Measurements from ENCODE around the gene BZW2.
"Not testable (repeated sequence)": the region's sequence is repeated elsewhere in the genome, so short reads cannot be mapped to it uniquely, and the experiment has no call there.

BZW2 gene

DNA sequence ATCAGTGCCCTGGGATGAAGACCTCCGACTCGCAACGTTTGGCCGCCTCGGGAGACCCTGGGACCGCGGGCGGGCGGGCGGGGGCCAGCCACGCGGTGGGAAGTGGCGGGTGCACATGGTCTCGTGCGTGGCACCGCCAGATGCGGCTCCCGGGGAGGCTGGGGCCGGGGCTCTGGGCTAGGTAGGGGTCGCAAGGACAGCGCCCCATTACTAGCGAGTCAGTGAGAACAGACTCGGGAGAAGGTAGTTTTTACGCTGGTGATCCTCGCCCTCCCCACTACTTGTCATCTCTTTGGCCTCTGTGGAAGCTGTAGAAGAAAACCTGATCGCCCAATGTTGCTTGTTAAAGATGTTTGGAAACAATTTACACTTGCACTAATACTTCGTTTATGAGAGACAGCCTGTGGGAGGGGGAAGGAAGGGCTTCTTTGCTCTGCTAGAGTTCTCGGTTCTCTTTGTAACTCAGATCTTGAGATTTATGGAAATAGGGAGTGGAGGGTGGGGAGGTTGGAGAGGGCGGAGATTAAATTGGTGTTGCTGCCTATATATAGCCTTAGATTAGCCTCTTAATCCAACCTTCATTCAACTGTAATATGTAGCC is 591 bp downstream of the BZW2 start:
- no peak for DNase-seq

DNA sequence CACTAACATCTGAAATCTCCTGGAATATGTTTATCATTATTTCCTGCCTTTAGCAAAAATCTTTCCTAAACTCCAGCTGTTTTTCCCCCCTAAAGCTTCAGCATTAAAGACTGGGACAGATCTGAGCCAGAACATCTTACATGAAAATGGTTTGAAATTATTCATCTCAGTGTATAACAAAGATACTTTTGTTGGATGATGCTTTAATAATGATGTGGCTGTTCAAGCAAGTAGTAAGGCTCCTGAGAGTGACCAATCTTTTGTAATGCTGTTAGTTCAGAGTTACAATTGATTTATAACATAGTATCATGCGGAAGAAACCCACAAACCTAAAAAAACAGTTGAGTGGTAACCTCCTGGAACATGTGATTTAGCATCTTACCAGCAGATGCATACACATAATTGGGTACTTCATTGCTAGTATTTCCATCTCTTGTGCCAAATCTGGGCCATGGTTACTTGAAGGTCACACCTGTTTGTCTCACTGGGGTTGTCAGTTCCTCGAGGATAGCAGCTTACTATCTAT is 1.5 kb downstream of the BZW2 start:
- no peak for DNase-seq

DNA sequence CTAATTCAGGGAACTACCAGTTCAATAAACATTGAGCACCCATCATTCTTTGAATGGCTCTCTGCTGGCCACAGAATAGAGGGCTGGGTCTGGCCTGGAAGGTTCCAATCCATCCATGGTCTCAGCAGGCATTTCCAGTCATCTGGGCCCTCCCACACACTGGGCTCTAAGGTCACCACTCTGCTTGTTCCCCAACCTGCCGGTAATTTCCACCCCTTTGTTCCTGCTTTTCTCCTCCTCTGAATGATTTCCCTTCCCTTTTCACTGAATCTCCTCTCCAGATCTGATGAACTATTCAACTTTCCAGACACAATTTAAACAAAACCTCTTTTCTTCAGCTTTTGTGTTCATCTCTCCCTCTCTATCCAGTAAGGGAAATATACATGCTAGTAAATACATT is 2.6 kb downstream of the BZW2 start:
- no peak for DNase-seq

DNA sequence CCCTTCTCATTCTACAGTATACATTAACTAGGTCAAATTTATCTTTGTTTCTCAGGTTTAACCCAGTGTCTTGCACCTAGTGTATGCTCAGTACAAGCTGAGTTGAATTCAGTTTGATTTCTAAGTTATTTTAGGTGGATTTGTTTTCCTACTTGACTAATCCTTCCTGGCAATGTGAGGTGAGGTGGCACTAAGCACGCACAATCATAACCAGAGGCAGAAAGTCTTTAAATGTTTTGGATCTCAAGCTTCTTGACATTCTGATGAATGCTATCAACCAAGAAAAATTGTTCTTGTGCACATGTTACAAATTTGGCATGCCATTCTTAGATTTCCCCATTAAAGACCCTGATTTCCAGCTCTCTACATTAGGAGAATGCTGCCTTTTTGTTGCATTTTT is 3.2 kb downstream of the BZW2 start:
- no peak for DNase-seq

- DNase-seq: no peak
These were observed 4.3 kb downstream of the BZW2 start for GRCh38 chr7:16650266-16650665.

GRCh38 chr7:16651396-16652239 is 5.6 kb downstream of the BZW2 start:
- DNase-seq: no peak

GRCh38 chr7:16652240-16652583 is 6.2 kb downstream of the BZW2 start:
- DNase-seq: no peak

DNA sequence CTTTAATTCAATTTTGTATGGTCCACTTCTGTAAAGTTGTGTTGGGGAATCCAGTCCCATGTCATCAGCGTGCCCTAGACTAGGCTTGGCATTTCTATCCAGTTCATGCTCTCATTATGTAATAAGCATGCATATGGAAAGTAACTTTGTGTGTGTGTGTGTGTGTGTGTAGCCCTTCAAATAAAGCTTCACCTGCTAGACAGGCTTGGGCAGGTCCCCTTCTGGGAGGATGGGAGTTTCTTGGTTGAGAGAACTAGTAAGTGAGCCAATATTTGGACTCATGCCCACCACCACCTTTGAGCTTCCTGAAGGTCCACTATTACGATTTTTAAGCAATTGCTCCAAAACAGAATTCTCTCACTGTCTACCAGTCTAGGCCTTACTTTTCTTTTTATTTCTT is 6.9 kb downstream of the BZW2 start:
- no peak for DNase-seq

DNA sequence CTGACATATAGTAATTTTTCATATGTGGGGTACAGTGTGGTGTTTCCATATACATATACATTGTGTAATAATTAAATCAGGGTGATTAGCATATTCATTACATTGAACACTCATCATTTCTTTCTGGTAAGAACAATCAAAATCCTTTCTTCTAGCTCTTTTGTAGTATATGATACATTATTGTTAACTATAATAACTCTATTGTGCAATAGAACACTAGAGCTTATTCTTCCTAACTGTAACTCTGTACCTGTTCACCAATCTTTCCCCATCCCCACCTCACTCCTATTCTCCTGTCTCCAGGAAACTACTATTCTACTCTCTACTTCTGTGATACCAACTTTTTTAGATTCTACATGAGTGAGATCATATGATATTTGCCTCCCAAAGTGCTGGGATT is 9.4 kb downstream of the BZW2 start:
- DNase-seq: no peak

DNA sequence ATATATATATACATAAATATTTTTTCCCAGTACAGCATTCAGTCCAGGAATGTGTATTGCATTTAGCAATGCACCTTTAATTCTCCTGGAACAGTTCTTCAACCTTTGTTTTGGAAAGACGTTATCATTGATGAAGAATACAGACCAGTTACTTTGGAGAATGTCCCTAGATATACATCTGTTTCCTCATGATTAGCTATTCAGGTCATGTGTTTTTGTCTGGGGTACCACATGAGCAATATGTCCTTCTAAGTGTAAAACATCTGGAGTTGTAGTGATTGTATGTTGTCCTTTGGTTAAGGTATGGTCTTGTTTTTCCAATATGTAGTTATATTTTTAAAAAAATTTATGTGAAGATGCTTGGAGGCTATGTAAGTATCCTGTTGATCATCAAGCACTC is 10.2 kb downstream of the BZW2 start:
- no peak for DNase-seq

DNA sequence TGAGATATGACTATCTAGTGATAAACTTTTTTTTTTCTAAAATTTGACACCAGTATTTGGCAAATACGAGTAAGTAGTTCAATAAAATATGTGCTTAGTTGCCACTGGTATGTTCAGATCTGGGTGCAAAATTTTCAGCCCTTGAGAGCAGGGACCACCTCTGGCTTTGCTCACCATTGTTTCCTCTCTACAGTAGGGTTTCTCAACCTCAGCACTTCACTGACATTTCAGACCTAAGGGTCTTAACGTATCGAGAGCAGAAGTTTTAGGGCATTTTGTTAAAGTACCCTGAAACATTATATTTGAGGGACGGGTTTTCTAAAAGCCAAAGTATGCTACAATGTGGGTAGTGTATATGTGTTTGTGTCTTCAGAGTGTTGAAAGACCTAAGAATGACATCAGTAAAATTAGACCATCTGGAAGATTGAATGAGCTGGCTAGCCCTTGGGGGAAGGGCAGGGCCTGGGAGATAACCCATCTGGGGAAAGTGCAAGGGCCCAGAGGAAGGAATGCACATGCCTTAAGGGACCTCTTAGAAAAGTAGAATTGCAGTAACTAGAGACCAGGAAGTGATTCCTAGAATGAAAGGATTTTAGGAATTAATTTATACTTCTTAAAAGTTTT is 11.8 kb downstream of the BZW2 start:
- DNase-seq: no peak

- DNase-seq: not testable (repeated sequence)
These were observed 14.0 kb downstream of the BZW2 start for GRCh38 chr7:16659854-16660497.

GRCh38 chr7:16660702-16661464 is 14.9 kb downstream of the BZW2 start:
- no peak for DNase-seq

DNA sequence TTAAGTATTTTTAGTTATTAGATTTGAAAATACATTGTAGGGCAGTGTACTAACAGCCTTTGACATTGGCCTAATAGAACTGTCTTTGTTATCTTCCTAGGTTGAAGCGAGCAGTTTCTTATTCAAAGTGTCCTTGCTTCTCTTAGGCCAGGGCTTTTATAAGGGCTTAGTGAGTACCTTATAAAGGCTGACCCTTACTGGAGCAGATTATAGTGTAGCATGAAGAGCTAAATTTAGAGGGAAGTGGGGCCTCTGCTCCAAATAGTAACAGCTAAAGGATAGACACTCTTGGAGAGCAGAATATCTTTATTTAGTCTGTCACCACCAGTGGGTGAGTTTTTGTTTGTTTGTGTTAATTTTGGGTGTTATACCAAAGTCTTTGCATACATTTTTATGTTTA is 15.9 kb downstream of the BZW2 start:
- no peak for DNase-seq

DNA sequence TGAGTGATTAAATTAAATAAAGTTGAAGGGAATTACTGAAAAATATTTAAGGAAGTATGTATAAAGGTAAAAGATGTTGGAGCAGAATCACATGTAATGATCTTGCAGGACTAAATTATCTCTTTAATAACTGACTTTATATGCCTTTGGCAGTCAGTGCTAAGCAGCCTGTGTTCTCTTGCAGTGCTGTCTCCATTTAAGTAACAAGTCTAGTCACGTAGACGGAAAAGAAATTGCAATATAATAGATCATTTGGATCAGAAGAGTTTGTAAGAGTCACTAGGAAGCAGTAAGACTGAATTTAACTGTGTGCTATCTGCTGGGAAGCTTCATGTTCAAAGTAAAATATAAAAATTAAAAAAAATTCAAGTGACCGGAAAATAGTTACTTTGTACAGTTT is 21.4 kb downstream of the BZW2 start:
- no peak for DNase-seq

GRCh38 chr7:16668049-16668858 is 22.3 kb downstream of the BZW2 start:
- no peak for DNase-seq

DNA sequence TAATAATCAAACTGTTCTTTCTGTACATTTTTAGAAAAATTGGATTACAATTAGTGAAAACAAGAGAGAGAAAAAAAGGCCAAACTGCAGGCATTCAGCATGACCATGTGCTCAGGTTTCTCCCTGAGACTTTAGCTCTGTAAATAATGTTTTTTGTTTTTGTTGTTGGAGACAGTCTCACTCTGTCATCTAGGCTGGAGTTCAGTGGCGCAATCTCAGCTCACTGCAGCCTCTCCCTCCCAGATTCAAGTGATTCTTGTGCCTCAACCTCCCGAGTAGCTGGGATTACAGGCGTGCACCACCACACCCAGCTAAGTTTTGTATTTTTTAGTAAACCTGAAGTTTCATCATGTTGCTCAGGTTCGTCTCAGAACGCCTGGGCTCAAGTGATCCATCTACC is 23.0 kb downstream of the BZW2 start:
- no peak for DNase-seq

DNA sequence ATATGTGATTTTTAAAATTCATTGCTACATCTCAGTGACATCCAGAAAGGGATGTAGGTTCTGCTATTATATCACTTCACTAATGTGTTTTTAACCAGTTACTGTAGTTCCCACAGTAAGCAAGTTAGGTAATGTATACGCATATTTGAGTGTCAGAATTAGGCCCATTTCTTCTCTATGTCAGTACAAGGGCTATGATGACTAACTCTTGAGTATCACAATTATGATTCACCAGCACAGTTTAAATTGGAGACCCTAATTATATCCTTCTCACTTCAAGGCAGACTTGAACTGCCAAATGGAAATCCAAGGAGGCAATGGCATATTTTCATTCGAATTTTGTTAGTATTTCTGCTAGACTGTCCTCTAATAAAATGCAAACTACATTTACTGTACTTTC is 23.6 kb downstream of the BZW2 start:
- no peak for DNase-seq

DNA sequence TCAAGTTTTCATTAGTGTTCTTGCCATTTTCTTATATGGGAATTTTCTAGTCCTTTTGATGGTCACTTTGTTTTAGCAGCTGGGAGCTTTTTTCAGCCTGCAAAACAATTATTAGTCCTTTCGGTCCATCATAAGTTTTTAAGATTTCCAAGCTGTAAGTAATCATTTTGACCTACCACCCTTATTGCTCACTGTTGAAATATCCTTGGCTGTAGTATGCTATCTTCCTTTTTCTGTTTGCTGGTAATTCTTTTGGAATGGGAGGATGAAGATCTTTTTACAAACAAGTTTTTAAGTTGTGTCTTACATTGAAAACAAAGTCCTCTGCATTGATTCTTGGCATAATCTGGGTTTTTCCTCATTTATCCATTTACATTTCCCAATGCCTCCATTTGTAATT is 24.0 kb downstream of the BZW2 start:
- DNase-seq: no peak

DNA sequence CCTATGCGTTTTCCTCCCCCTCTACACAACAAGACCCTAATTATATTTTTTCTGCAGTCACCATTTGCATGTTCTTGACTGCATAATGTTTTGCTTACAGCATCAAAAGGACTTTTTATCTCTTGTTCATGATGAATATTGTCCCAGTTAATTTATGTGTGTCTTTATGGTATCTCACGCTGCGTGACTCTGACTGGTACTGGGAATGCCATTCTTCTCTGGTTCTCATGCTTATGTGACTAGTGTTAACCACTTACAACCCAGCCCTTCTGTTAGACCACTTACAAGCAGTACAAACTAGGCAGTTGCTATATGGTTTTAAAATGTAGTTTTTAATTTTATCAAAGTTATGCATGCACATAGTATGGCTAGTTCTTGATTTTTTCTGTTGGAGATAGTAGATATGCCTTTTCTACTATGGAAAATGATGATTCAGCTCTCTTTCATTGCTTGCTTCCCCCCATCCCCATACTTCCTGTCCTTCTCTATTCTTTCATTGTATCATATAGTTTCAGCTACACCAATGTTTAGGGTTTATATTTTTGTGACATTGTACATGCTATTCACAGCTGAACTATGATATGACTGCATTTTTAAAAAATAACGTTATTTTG is 24.9 kb downstream of the BZW2 start:
- DNase-seq: no peak

GRCh38 chr7:16671811-16672210 is 25.8 kb downstream of the BZW2 start:
- DNase-seq: no peak

GRCh38 chr7:16675277-16675676 is 29.3 kb downstream of the BZW2 start:
- no peak for DNase-seq
